AG04450 (cell line): Measurements from ENCODE around the gene CMPK1. TPM values are rescaled to one million over a fixed set of nuclear protein-coding genes. Genes with fewer than 3 reads are reported as not detected.

ENCODE experiments used
- CTCF ChIA-PET: fragments of 300-600, 350-600 bp; formaldehyde crosslinking; extraction: SDS; loops from one replicate; lab custom pipeline; 2022; ENCODE audit warnings: antibody characterized with exemption, inconsistent platforms; lab: Charles Lee
- POLR2A ChIA-PET: fragments of 350-600 bp; formaldehyde crosslinking; extraction: SDS; loops from one replicate; lab custom pipeline; 2021; ENCODE audit warnings: antibody characterized with exemption, inconsistent platforms; lab: Yijun Ruan, JAX
- DNase-seq: peaks from one replicate; pipeline ENCODE4 v3.0.0-alpha.2; 2011; ENCODE audit warnings: low read depth, low spot score
- H3K27ac ChIP-seq: one replicate; pipeline ENCODE4 v1.5.1; 2012; ENCODE audit warnings: low read depth, low read length, control low read depth
- H3K27me3 ChIP-seq: one replicate; pipeline ENCODE4 v1.6.0; 2012; ENCODE audit warnings: low read length; ENCODE audit not compliant: control insufficient read depth, insufficient read depth
- H3K4me3 ChIP-seq: 2 replicates; pipeline ENCODE4 v1.5.1; 2011; ENCODE audit warnings: mild to moderate bottlenecking, low read depth, low read length, control low read depth
- H3K9me3 ChIP-seq: 2 replicates; pipeline ENCODE4 v1.5.1; 2012; ENCODE audit warnings: low read length; ENCODE audit not compliant: control insufficient read depth, insufficient read depth
- CTCF ChIP-seq: IDR thresholded peaks from 2 replicates; pipeline ENCODE4 v1.5.1; 2011; ENCODE audit warnings: low read depth, low read length, control low read depth, inconsistent platforms
- polyA plus RNA-seq: library from polyadenylated mRNA; depleted of rRNA; stranded (reverse); fragments of >200 nt; gene quantifications from 2 replicates; pipeline ENCODE4 v1.2.3, GENCODE V29; 2011

Gene CMPK1
- polyA plus RNA-seq, 1 experiment: 68.7 TPM

- H3K9me3 ChIP-seq: no peaks in the 10 kb centered on the region
- CTCF ChIA-PET: interaction anchor here (1.0 to 2.3 kb wide), 5 partner anchors 9 to 203 kb away, joined by 3 to 6 read pairs (median 5); partner anchors contain the start of gene FOXD2
- H3K27me3 ChIP-seq: no peaks in the 10 kb centered on the region
- H3K27ac ChIP-seq: no peak overlapping the region
- TF ChIP-seq CTCF: no peak
- no peak for DNase-seq
- POLR2A ChIA-PET: no interaction called here
- H3K4me3 ChIP-seq: no peak overlapping the region
Observed at GRCh38 chr1:47382399-47382983, 48.9 kb downstream of the CMPK1 start.

GRCh38 chr1:47384083-47384482 lies 50.5 kb downstream of the CMPK1 start:
- Histone ChIP-seq H3K27ac (no peak overlapping the region), H3K9me3 (no peaks in the 10 kb centered on the region), H3K27me3 (no peaks in the 10 kb centered on the region), H3K4me3 (no peak overlapping the region)
- POLR2A ChIA-PET: no interaction called here
- no peak for TF ChIP-seq CTCF
- DNase-seq: no peak
- CTCF ChIA-PET: interaction anchor here (1.1 to 1.6 kb wide), 3 partner anchors 41 to 191 kb away, joined by 3 to 9 read pairs (median 5); partner anchors contain the start of gene FOXD2

GRCh38 chr1:47385020-47385419 lies 51.4 kb downstream of the CMPK1 start:
- no peak for TF ChIP-seq CTCF
- POLR2A ChIA-PET: no interaction called here
- Histone ChIP-seq H3K4me3 (no peak overlapping the region), H3K27me3 (no peaks in the 10 kb centered on the region), H3K27ac (no peak overlapping the region), H3K9me3 (no peaks in the 10 kb centered on the region)
- DNase-seq: no peak
- CTCF ChIA-PET: interaction anchor here (1.1 to 1.6 kb wide), 2 partner anchors 52 to 192 kb away, joined by 5 to 9 read pairs; partner anchors contain the start of gene FOXD2

- ChIA-PET POLR2A (no interaction called here), CTCF (interaction anchor here (0.6 to 18.0 kb wide), 5 partner anchors 38 to 340 kb away, joined by 3 to 219 read pairs (median 4); partner anchors contain the start of gene FOXD2)
- H3K9me3 ChIP-seq: no peaks in the 10 kb centered on the region
- TF ChIP-seq CTCF: no peak
- no peak overlapping the region for H3K4me3 ChIP-seq
- no peak overlapping the region for H3K27ac ChIP-seq
- DNase-seq: no peak
- no peaks in the 10 kb centered on the region for H3K27me3 ChIP-seq
Observed at GRCh38 chr1:47386268-47386667, 52.7 kb downstream of the CMPK1 start.
